ENCODE results near the gene UHRF2. TPM values are rescaled to one million over a fixed set of nuclear protein-coding genes. Genes with fewer than 3 reads are reported as not detected.

UHRF2 gene
- total RNA-seq, 1 donor from 2014 or later = 61.2 TPM

GRCh38 chr9:6552498-6553121, 139.6 kb downstream of the UHRF2 start:
- DNase-seq (ENCODE audit: low spot score in 2 of 2, unreplicated experiment in 2 of 2) = no peak
- no peaks in the 10 kb centered on the region for H3K4me1 Mint-ChIP-seq
- H3K27ac Mint-ChIP-seq = no peak overlapping the region
- H3K27me3 Mint-ChIP-seq (ENCODE audit: low read depth) = no peaks in the 10 kb centered on the region
- H3K36me3 Mint-ChIP-seq = no peaks in the 10 kb centered on the region
- no peaks in the 10 kb centered on the region for H3K9me3 Mint-ChIP-seq
- no peak overlapping the region for H3K4me3 Mint-ChIP-seq
- no peak for TF ChIP-seq CTCF (IDR thresholded peaks at IDR 0.05; ENCODE audit: unreplicated experiment)

GRCh38 chr9:6553866-6554265, 140.9 kb downstream of the UHRF2 start:
- TF ChIP-seq CTCF (IDR thresholded peaks at IDR 0.05; ENCODE audit: unreplicated experiment) = no peak
- Mint-ChIP-seq H3K4me1 (no peaks in the 10 kb centered on the region), H3K36me3 (no peaks in the 10 kb centered on the region), H3K27ac (no peak overlapping the region), H3K27me3 (ENCODE audit: low read depth) (no peaks in the 10 kb centered on the region), H3K9me3 (no peaks in the 10 kb centered on the region), H3K4me3 (no peak overlapping the region)
- no peak for DNase-seq (ENCODE audit: low spot score in 2 of 2, unreplicated experiment in 2 of 2)

Other genes starting within 250 kb of the UHRF2 start
- gene IL33, start 197.4 kb upstream of the UHRF2 start, total RNA-seq = 4.2 to 5.4 TPM (median 4.7 TPM) in 3 replicates
- not detected in 3 replicates for gene TPD52L3, start 84.8 kb upstream of the UHRF2 start, total RNA-seq
- 1.0 to 2.0 TPM (median 1.5 TPM) in 3 replicates for gene GLDC, start 232.5 kb downstream of the UHRF2 start, total RNA-seq